Measurements from ENCODE around the gene LGALS7. TPM values are rescaled to one million over a fixed set of nuclear protein-coding genes. Genes with fewer than 3 reads are reported as not detected.
"Not testable (repeated sequence)": the region's sequence is repeated elsewhere in the genome, so short reads cannot be mapped to it uniquely, and the experiment has no call there.

Gene LGALS7
- total RNA-seq, 1 donor from 2014 or later: not detected

- Mint-ChIP-seq H3K27ac (ENCODE audit: unreplicated experiment) (no peak overlapping the region), H3K9me3 (ENCODE audit: low read depth) (peaks cover 3% of the 10 kb centered on the region), H3K27me3 (ENCODE audit: low read depth) (no peaks in the 10 kb centered on the region), H3K4me3 (ENCODE audit: unreplicated experiment) (no peak overlapping the region), H3K36me3 (ENCODE audit: low read depth) (no peaks in the 10 kb centered on the region), H3K4me1 (ENCODE audit: low read depth) (peaks cover 17% of the 10 kb centered on the region)
- TF ChIP-seq, protein P1, sequence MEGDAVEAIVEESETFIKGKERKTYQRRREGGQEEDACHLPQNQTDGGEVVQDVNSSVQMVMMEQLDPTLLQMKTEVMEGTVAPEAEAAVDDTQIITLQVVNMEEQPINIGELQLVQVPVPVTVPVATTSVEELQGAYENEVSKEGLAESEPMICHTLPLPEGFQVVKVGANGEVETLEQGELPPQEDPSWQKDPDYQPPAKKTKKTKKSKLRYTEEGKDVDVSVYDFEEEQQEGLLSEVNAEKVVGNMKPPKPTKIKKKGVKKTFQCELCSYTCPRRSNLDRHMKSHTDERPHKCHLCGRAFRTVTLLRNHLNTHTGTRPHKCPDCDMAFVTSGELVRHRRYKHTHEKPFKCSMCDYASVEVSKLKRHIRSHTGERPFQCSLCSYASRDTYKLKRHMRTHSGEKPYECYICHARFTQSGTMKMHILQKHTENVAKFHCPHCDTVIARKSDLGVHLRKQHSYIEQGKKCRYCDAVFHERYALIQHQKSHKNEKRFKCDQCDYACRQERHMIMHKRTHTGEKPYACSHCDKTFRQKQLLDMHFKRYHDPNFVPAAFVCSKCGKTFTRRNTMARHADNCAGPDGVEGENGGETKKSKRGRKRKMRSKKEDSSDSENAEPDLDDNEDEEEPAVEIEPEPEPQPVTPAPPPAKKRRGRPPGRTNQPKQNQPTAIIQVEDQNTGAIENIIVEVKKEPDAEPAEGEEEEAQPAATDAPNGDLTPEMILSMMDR (IDR thresholded peaks at IDR 0.05): no peak
- DNase-seq (ENCODE audit: low spot score): no peak
Measured at GRCh38 chr19:38795549-38795948, 22.2 kb upstream of the LGALS7 start.

DNA sequence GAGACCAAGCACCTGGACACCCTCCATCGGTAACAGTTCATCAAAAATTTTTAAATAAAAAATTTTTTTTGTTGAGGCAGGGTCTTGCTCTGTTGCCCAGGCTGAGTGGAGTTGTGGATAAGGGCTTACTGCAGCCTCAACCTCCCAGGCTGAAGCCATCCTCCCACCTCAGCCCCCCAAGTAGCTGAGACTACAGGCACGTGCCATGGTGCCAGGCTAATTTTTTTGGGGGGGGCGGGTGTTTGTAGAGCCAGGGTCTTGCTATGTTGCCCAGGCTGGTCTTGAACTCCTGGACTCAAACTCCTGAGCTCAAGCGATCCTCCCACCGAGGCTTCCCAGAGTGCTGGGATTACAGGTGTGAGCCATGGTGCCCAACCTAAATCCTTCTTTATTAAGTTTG lies 20.4 kb upstream of the LGALS7 start:
- Mint-ChIP-seq H3K4me3 (ENCODE audit: unreplicated experiment) (no peak overlapping the region), H3K27ac (ENCODE audit: unreplicated experiment) (no peak overlapping the region), H3K9me3 (ENCODE audit: low read depth) (peaks cover 3% of the 10 kb centered on the region), H3K4me1 (ENCODE audit: low read depth) (peaks cover 12% of the 10 kb centered on the region), H3K27me3 (ENCODE audit: low read depth) (no peaks in the 10 kb centered on the region), H3K36me3 (ENCODE audit: low read depth) (no peaks in the 10 kb centered on the region)
- TF ChIP-seq, protein P1 (IDR thresholded peaks at IDR 0.05): no peak
- no peak for DNase-seq (ENCODE audit: low spot score)

DNA sequence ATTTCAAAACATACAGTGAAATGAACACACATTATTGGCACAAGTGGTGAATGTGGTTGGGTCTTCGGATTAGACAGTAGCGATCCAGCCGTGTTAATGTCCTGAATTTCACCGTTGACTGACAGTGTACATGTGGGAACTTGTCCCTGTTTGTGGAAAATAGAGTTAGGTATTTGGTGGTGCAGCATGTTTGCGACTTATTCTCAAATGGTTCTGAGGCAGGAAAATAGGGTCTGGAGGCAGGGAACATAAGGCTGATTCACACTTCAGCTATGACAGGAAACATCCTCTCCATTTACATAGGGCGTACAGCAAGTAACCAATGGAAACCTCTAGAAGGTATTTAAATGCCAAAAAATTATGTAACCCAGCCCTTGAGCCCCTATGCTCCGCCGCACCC lies 19.9 kb upstream of the LGALS7 start:
- no peaks in the 10 kb centered on the region for H3K27me3 Mint-ChIP-seq (ENCODE audit: low read depth)
- TF ChIP-seq, protein P1 (IDR thresholded peaks at IDR 0.05): no peak
- peaks cover 12% of the 10 kb centered on the region for H3K4me1 Mint-ChIP-seq (ENCODE audit: low read depth)
- H3K27ac Mint-ChIP-seq (ENCODE audit: unreplicated experiment): peak overlapping the region; percentile 78
- H3K36me3 Mint-ChIP-seq (ENCODE audit: low read depth): no peaks in the 10 kb centered on the region
- H3K9me3 Mint-ChIP-seq (ENCODE audit: low read depth): peaks cover 3% of the 10 kb centered on the region
- no peak for DNase-seq (ENCODE audit: low spot score)
- H3K4me3 Mint-ChIP-seq (ENCODE audit: unreplicated experiment): no peak overlapping the region

DNA sequence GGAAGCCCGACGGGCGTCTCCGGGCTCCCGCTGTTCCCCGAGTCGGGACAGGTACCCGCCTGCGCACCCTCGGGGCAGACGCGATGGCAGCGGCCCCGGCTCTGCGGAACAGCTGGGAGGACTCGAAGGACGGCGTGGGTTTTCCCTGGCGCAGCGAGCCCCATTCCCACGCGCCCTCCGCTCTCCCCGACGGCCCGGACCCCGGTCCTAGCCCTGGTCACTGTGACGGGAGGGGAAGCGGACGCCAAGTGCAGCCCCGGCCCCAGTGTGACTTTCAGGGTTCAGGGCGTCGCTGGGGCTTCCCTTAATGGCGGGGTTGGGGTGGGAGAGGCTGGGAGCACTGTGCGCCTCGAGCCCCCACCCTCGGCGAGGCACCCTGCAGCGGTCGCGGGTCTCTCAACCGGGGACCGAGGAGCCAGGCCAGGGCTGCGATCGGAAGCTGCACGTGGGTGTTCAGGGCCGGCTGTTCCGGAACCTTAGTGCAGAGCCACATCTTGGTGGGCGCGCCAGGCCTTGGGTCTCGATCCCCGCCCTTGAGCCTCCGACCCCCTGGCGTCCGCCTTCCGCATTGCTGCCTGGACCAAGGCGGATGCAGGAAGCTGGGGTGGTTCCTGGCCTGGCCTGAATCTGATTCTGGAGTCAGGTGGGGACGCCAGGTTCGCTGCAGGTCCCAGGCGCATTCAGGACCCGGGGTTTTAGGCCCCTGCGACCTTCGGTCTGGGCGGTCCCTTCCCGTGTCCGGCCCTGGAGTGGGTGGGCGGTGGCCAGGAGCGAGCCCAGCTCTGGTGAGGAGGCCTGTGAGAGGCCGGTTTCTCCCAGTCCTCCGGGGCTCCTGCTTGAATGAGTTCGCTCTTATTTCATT lies 19.2 kb upstream of the LGALS7 start:
- DNase-seq (ENCODE audit: low spot score): no peak

DNA sequence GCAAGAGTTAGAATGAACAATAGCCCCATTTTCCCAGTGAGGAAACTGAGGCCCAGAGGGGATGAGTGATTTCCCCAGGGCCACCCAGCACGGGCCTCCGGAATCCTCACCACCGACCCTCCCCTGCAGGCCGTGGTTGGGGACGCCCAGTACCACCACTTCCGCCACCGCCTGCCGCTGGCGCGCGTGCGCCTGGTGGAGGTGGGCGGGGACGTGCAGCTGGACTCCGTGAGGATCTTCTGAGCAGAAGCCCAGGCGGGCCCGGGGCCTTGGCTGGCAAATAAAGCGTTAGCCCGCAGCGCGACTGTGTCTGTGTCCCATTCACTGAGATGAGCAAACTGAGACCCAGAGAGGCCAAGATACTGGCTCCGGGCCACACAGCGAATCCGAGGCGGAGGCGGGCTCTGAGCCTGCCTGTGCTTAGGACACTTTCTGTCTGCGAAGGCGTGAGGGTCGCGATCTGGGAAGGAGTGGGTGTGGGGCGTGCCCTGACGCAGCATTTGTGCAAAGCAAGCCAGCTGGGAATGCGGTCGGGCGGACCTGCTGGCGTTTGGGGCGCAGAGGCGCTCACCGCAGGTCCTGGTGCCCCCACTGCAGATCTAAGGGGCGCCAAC lies 18.2 kb upstream of the LGALS7 start:
- H3K27me3 Mint-ChIP-seq (ENCODE audit: low read depth); H3K4me3 Mint-ChIP-seq (ENCODE audit: unreplicated experiment); H3K36me3 Mint-ChIP-seq (ENCODE audit: low read depth); H3K27ac Mint-ChIP-seq (ENCODE audit: unreplicated experiment); H3K9me3 Mint-ChIP-seq (ENCODE audit: low read depth); DNase-seq (ENCODE audit: low spot score): not testable (repeated sequence)
- peaks cover 12% of the 10 kb centered on the region for H3K4me1 Mint-ChIP-seq (ENCODE audit: low read depth)

More for the DNA sequence above, 19.2 kb upstream of the LGALS7 start:
- Mint-ChIP-seq H3K27ac (ENCODE audit: unreplicated experiment) (peak overlapping the region; percentile 78), H3K9me3 (ENCODE audit: low read depth) (peaks cover 3% of the 10 kb centered on the region), H3K27me3 (ENCODE audit: low read depth) (no peaks in the 10 kb centered on the region), H3K36me3 (ENCODE audit: low read depth) (no peaks in the 10 kb centered on the region), H3K4me3 (ENCODE audit: unreplicated experiment) (no peak overlapping the region), H3K4me1 (ENCODE audit: low read depth) (peaks cover 12% of the 10 kb centered on the region)
- TF ChIP-seq, protein P1 (IDR thresholded peaks at IDR 0.05): no peak

DNA sequence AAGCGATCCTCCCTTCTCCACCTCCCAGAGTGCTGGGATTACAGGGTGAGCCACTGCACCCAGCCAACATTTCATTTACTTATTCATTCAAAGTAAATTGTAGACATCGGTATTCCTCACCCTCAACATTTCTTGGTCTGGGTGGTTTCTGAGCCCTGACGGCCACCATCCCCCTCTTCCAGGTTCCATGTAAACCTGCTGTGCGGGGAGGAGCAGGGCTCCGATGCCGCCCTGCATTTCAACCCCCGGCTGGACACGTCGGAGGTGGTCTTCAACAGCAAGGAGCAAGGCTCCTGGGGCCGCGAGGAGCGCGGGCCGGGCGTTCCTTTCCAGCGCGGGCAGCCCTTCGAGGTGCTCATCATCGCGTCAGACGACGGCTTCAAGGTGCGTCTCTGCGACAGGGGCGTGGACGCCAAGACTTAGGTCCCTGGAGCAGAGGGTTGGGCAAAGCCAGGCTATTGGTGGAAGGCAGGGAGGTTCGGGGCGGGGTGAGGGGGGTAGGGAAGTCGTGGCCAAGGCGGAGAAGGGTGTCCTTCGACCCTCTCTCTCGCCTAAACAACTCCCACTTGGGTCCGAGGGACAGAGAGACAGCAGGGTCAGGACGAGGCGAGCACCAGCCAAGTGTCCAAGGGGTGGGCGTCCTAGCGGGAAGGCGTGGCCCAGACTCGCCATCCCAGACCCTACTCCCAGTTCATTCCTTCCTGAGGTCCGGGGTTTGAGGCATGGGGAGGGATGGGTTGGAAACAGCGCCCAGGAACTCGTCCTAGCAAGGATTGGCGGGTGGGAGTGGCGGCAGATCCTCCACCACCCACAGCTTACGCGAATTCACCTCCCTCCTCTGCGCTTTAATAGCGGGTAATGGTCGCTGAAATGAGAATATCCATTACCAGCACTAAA lies 17.4 kb upstream of the LGALS7 start:
- H3K9me3 Mint-ChIP-seq (ENCODE audit: low read depth); DNase-seq (ENCODE audit: low spot score); H3K27me3 Mint-ChIP-seq (ENCODE audit: low read depth); H3K27ac Mint-ChIP-seq (ENCODE audit: unreplicated experiment); H3K36me3 Mint-ChIP-seq (ENCODE audit: low read depth); H3K4me3 Mint-ChIP-seq (ENCODE audit: unreplicated experiment): not testable (repeated sequence)
- H3K4me1 Mint-ChIP-seq (ENCODE audit: low read depth): peaks cover 12% of the 10 kb centered on the region

All from chondrocyte (in vitro differentiated cells).